Measurements from ENCODE around the gene HES6.
"Not testable (repeated sequence)": the region's sequence is repeated elsewhere in the genome, so short reads cannot be mapped to it uniquely, and the experiment has no call there.

DNA sequence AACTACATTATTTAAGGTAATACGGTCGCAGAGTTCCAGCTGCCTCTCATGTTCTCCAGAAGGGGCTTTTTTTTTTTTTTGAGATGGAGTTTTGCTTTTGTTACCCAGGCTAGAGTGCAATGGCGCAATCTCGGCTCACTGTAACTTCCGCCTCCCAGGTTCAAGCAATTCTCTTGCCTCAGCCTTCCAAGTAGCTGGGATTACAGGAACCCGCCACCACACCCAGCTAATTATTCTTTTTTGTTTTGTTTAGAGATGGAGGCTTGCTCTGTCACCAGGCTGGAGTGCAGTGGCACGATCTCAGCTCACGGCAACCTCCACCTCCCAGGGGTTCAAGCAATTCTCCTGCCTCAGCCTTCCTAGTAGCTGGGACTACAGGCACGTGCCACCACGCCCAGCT, 33.6 kb upstream of the HES6 start:
- TF ChIP-seq ZNF549 (tag by site-specific recombination; IDR thresholded peaks at IDR 0.05); ZNF302 (tag by site-specific recombination; IDR thresholded peaks at IDR 0.05; ENCODE audit: low read depth); ELK4 (IDR thresholded peaks at IDR 0.05; ENCODE audit: borderline replicate concordance, low read depth, low read length); ZNF121 (tag by site-specific recombination; IDR thresholded peaks at IDR 0.05); ZIC2 (tag by site-specific recombination; IDR thresholded peaks at IDR 0.05); ZNF654 (tag by site-specific recombination; IDR thresholded peaks at IDR 0.05; ENCODE audit: low read depth); BCL11A (tag by site-specific recombination; IDR thresholded peaks at IDR 0.05; ENCODE audit: low read depth); KLF9 (tag by site-specific recombination; IDR thresholded peaks at IDR 0.05; ENCODE audit: low read depth); SP3 (tag by site-specific recombination; IDR thresholded peaks at IDR 0.05): not testable (repeated sequence)
- TF ChIP-seq, protein P1, sequence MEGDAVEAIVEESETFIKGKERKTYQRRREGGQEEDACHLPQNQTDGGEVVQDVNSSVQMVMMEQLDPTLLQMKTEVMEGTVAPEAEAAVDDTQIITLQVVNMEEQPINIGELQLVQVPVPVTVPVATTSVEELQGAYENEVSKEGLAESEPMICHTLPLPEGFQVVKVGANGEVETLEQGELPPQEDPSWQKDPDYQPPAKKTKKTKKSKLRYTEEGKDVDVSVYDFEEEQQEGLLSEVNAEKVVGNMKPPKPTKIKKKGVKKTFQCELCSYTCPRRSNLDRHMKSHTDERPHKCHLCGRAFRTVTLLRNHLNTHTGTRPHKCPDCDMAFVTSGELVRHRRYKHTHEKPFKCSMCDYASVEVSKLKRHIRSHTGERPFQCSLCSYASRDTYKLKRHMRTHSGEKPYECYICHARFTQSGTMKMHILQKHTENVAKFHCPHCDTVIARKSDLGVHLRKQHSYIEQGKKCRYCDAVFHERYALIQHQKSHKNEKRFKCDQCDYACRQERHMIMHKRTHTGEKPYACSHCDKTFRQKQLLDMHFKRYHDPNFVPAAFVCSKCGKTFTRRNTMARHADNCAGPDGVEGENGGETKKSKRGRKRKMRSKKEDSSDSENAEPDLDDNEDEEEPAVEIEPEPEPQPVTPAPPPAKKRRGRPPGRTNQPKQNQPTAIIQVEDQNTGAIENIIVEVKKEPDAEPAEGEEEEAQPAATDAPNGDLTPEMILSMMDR (tag by site-specific recombination; IDR thresholded peaks at IDR 0.05), result not testable (repeated sequence)
- TF ChIP-seq, protein P2, sequence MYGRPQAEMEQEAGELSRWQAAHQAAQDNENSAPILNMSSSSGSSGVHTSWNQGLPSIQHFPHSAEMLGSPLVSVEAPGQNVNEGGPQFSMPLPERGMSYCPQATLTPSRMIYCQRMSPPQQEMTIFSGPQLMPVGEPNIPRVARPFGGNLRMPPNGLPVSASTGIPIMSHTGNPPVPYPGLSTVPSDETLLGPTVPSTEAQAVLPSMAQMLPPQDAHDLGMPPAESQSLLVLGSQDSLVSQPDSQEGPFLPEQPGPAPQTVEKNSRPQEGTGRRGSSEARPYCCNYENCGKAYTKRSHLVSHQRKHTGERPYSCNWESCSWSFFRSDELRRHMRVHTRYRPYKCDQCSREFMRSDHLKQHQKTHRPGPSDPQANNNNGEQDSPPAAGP (tag by site-specific recombination; IDR thresholded peaks at IDR 0.05), result not testable (repeated sequence)
